HG02885 (cell line): ENCODE measurements around the gene CDH13.

ENCODE experiments used
- ATAC-seq: cut with Tn5 transposase; IDR thresholded peaks from one replicate; pipeline ENCODE4 v1.9.1; 2021; ENCODE audit warnings: mild to moderate bottlenecking; ENCODE audit not compliant: unreplicated experiment, poor library complexity

Gene CDH13

GRCh38 chr16:82732461-82732860 is 105.7 kb downstream of the CDH13 start:
- no peak for ATAC-seq

GRCh38 chr16:82735186-82735585 is 108.4 kb downstream of the CDH13 start:
- ATAC-seq: no peak

- ATAC-seq: no peak
Measured at GRCh38 chr16:82735673-82736091, 108.9 kb downstream of the CDH13 start.

- ATAC-seq: no peak
Measured at GRCh38 chr16:82736224-82736623, 109.5 kb downstream of the CDH13 start.

GRCh38 chr16:82738699-82739098 is 111.9 kb downstream of the CDH13 start:
- no peak for ATAC-seq

GRCh38 chr16:82741073-82741615 is 114.4 kb downstream of the CDH13 start:
- no peak for ATAC-seq

- no peak for ATAC-seq
Measured at GRCh38 chr16:82744958-82745357, 118.2 kb downstream of the CDH13 start.

- ATAC-seq: no peak
Measured at GRCh38 chr16:82748026-82748425, 121.3 kb downstream of the CDH13 start.

GRCh38 chr16:82750068-82750467 is 123.3 kb downstream of the CDH13 start:
- no peak for ATAC-seq

GRCh38 chr16:82751020-82751419 is 124.3 kb downstream of the CDH13 start:
- no peak for ATAC-seq

GRCh38 chr16:82752172-82752571 is 125.4 kb downstream of the CDH13 start:
- no peak for ATAC-seq

GRCh38 chr16:82753821-82754220 is 127.1 kb downstream of the CDH13 start:
- ATAC-seq: no peak

GRCh38 chr16:82754716-82755513 is 128.1 kb downstream of the CDH13 start:
- no peak for ATAC-seq

GRCh38 chr16:82755570-82756282 is 129.0 kb downstream of the CDH13 start:
- ATAC-seq: no peak

GRCh38 chr16:82756283-82756599 is 129.5 kb downstream of the CDH13 start:
- ATAC-seq: no peak

- no peak for ATAC-seq
Measured at GRCh38 chr16:82758406-82758805, 131.6 kb downstream of the CDH13 start.

- no peak for ATAC-seq
Measured at GRCh38 chr16:82758904-82759303, 132.1 kb downstream of the CDH13 start.

- ATAC-seq: no peak
Measured at GRCh38 chr16:82761236-82761635, 134.5 kb downstream of the CDH13 start.

- no peak for ATAC-seq
Measured at GRCh38 chr16:82761858-82762257, 135.1 kb downstream of the CDH13 start.

- no peak for ATAC-seq
Measured at GRCh38 chr16:82763371-82763770, 136.6 kb downstream of the CDH13 start.

GRCh38 chr16:82767198-82767597 is 140.4 kb downstream of the CDH13 start:
- ATAC-seq: no peak

GRCh38 chr16:82767808-82768207 is 141.0 kb downstream of the CDH13 start:
- ATAC-seq: no peak
